Measurements from ENCODE around the gene TUBB2B. TPM values are rescaled to one million over a fixed set of nuclear protein-coding genes. Genes with fewer than 3 reads are reported as not detected.

Gene TUBB2B
- total and polyA plus RNA-seq, 2 donors (not counting 1 experiment from before 2014, with no cell fraction given), result 14.7 TPM; not detected in 1

DNA sequence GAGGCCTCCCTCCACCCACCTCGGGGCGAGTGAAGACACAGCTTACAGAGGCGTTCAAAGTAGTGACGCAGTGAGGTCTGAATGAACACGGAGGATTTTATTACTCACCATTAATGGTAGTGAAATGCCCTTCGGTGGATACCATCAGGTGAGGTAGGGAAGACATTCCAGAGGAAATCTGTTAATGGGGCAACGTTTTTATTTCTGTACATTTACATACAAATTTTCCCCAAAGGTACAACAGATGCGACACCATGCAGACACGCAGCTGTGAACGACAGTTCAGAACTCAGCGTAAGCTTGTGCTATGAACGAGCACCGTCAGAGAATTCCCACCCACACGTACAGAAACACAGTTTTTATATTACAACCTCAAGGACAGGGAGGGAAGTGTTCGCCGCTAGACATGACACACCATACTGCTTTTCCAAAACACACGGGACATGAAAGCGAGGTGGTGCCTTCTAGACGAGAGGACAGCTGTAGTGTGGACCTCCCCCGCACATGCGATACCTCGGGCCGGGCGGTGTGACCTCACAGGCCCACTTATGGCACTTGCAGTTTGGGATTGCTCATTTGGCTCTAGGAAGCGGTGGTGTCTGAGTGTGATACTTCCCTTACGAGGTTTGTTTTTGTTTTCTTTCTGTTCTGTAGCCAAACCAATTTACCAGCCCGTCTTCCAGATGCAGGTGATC, 42.0 kb upstream of the TUBB2B start:
- Histone ChIP-seq H3K9ac (ENCODE audit: low read length) (no peak overlapping the region), H3K27me3 (replicated peaks in 1 of 4; ENCODE audit: control extremely low read depth in 1 of 4, control insufficient read depth in 3 of 4, insufficient read depth in 4 of 4, low read length in 3 of 4) (no peaks in the 10 kb centered on the region), H3K36me3 (replicated peaks in 1 of 2; ENCODE audit: control extremely low read depth in 1 of 2, control insufficient read depth in 1 of 2, extremely low read depth in 1 of 2, insufficient read depth in 2 of 2, low read length in 1 of 2) (peaks cover 0 to 45% of the 10 kb centered on the region in 2 experiments), H3K27ac (ENCODE audit: low read length in 2 of 2) (no peak overlapping the region), H2AFZ (ENCODE audit: insufficient read depth, low read depth, low read length, poor library complexity, severe bottlenecking) (no peak overlapping the region), H4K20me1 (ENCODE audit: control insufficient read depth, insufficient read depth, low read length, poor library complexity, severe bottlenecking) (peaks cover 66% of the 10 kb centered on the region), H3K79me2 (ENCODE audit: control insufficient read depth, insufficient read depth, low read length) (peaks cover 35% of the 10 kb centered on the region), H3K4me3 (ENCODE audit: control extremely low read depth in 1 of 5, extremely low read depth in 1 of 5, insufficient read depth in 1 of 5, low read depth in 2 of 5, low read length in 4 of 5) (no peak overlapping the region), H3K4me2 (replicated peaks; ENCODE audit: low read depth, low read length, poor library complexity, severe bottlenecking) (no peak overlapping the region), H3K4me1 (ENCODE audit: control insufficient read depth in 2 of 2, insufficient read depth in 2 of 2, low read length in 2 of 2) (no peaks in the 10 kb centered on the region), H3K9me3 (ENCODE audit: control extremely low read depth in 1 of 3, control insufficient read depth in 2 of 3, insufficient read depth in 1 of 3, low read length in 2 of 3) (no peaks in the 10 kb centered on the region)
- DNase-seq, result no peak
- H3K27me3 Mint-ChIP-seq, result no peaks in the 10 kb centered on the region
- ChIA-PET POLR2A (no interaction called here), CTCF (interaction anchor here (1.1 to 1.4 kb wide), 2 partner anchors 10 to 18 kb away, joined by 4 read pairs; no protein-coding TSS in a partner anchor)
- no peak for ATAC-seq (ENCODE audit: low read depth)
- no peak overlapping the region for H3K4me3 Mint-ChIP-seq
- no peaks in the 10 kb centered on the region for H3K9me3 Mint-ChIP-seq (ENCODE audit: insufficient read depth)
- no peak overlapping the region for H3K27ac Mint-ChIP-seq
- TF ChIP-seq EZH2 (IDR thresholded peaks at IDR 0.05; ENCODE audit: borderline replicate concordance, insufficient read depth, low read depth, low read length, poor library complexity, severe bottlenecking), result no peak
- TF ChIP-seq, protein P1, sequence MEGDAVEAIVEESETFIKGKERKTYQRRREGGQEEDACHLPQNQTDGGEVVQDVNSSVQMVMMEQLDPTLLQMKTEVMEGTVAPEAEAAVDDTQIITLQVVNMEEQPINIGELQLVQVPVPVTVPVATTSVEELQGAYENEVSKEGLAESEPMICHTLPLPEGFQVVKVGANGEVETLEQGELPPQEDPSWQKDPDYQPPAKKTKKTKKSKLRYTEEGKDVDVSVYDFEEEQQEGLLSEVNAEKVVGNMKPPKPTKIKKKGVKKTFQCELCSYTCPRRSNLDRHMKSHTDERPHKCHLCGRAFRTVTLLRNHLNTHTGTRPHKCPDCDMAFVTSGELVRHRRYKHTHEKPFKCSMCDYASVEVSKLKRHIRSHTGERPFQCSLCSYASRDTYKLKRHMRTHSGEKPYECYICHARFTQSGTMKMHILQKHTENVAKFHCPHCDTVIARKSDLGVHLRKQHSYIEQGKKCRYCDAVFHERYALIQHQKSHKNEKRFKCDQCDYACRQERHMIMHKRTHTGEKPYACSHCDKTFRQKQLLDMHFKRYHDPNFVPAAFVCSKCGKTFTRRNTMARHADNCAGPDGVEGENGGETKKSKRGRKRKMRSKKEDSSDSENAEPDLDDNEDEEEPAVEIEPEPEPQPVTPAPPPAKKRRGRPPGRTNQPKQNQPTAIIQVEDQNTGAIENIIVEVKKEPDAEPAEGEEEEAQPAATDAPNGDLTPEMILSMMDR (IDR thresholded peaks at IDR 0.05), result no peak
- 98% methylated on average over 8 of the region's 27 CpGs for WGBS (ENCODE audit: insufficient coverage)
- intact Hi-C loops (cut with micrococcal nuclease), result no loop called here
- H3K4me1 Mint-ChIP-seq, result peaks cover 1% of the 10 kb centered on the region

DNA sequence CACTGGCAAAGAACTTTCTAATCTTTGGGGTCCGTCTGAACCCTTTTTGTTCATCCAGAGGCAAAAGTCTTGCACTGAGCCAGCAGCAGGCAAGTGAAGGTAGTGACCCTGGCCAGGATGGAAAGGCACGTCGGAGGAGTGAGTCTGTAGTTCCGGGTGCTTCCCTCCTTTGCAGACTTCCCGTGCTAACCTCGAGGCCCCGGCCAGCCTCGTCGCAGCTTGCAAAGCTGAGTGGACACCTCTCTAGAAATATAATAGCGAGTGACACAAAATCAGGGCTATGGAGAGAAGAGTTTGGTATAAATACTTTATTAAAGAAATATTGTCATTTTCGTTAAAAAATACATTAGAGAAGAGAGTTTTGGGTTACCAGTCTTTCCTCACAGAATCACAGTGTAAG, 41.2 kb upstream of the TUBB2B start:
- H3K9me3 ChIP-seq (ENCODE audit: control extremely low read depth in 1 of 3, control insufficient read depth in 2 of 3, insufficient read depth in 1 of 3, low read length in 2 of 3), result no peaks in the 10 kb centered on the region
- peaks cover 0 to 52% of the 10 kb centered on the region in 2 experiments for H3K36me3 ChIP-seq (replicated peaks in 1 of 2; ENCODE audit: control extremely low read depth in 1 of 2, control insufficient read depth in 1 of 2, extremely low read depth in 1 of 2, insufficient read depth in 2 of 2, low read length in 1 of 2)
- TF ChIP-seq, protein P1 (IDR thresholded peaks at IDR 0.05), result no peak
- TF ChIP-seq EZH2 (IDR thresholded peaks at IDR 0.05; ENCODE audit: borderline replicate concordance, insufficient read depth, low read depth, low read length, poor library complexity, severe bottlenecking), result no peak
- Mint-ChIP-seq H3K27me3 (no peaks in the 10 kb centered on the region), H3K4me3 (no peak overlapping the region), H3K9me3 (ENCODE audit: insufficient read depth) (no peaks in the 10 kb centered on the region), H3K27ac (no peak overlapping the region), H3K4me1 (peaks cover 1% of the 10 kb centered on the region)
- POLR2A ChIA-PET, result no interaction called here
- 93% methylated on average over 4 of the region's 11 CpGs for WGBS (ENCODE audit: insufficient coverage)
- no peak overlapping the region for H3K27ac ChIP-seq (ENCODE audit: low read length in 2 of 2)
- H3K4me2 ChIP-seq (replicated peaks; ENCODE audit: low read depth, low read length, poor library complexity, severe bottlenecking), result no peak overlapping the region
- H2AFZ ChIP-seq (ENCODE audit: insufficient read depth, low read depth, low read length, poor library complexity, severe bottlenecking), result no peak overlapping the region
- H3K4me1 ChIP-seq (ENCODE audit: control insufficient read depth in 2 of 2, insufficient read depth in 2 of 2, low read length in 2 of 2), result no peaks in the 10 kb centered on the region
- H3K79me2 ChIP-seq (ENCODE audit: control insufficient read depth, insufficient read depth, low read length), result peaks cover 42% of the 10 kb centered on the region
- no peak for ATAC-seq (ENCODE audit: low read depth)
- no peak overlapping the region for H3K4me3 ChIP-seq (ENCODE audit: control extremely low read depth in 1 of 5, extremely low read depth in 1 of 5, insufficient read depth in 1 of 5, low read depth in 2 of 5, low read length in 4 of 5)
- H3K9ac ChIP-seq (ENCODE audit: low read length), result no peak overlapping the region
- no peaks in the 10 kb centered on the region for H3K27me3 ChIP-seq (replicated peaks in 1 of 4; ENCODE audit: control extremely low read depth in 1 of 4, control insufficient read depth in 3 of 4, insufficient read depth in 4 of 4, low read length in 3 of 4)
- DNase-seq, result no peak
- intact Hi-C loops (cut with micrococcal nuclease), result no loop called here
- CTCF ChIA-PET, result no interaction called here
- peaks cover 66% of the 10 kb centered on the region for H4K20me1 ChIP-seq (ENCODE audit: control insufficient read depth, insufficient read depth, low read length, poor library complexity, severe bottlenecking)
